ENCODE data around the gene HEY2.

- no peak for TF ChIP-seq CTCF (IDR thresholded peaks at IDR 0.05)
- TF ChIP-seq POLR2A (IDR thresholded peaks at IDR 0.05): no peak
- peak in 2 of 3 donors; percentile 33 to 44 for TF ChIP-seq POLR2AphosphoS5 (IDR thresholded peaks at IDR 0.05)
These were observed 2.5 kb upstream of the HEY2 start for GRCh38 chr6:125746731-125747588.
